Adrenal gland (tissue), 12 donors: Measurements from ENCODE around the gene ADRB1. TPM values are rescaled to one million over a fixed set of nuclear protein-coding genes. Genes with fewer than 3 reads are reported as not detected.

Experiments
- DNase-seq, 7 donors: peaks; one replicate each; pipeline ENCODE4 v3.0.0-alpha.2; 2019 to 2020
- H3K27ac ChIP-seq, 5 donors: fragments of 200-600 bp; sonication (generic) in 4 of 5; 1 replicate in 3 of 5; 2 replicates in 2 of 5; pipeline versions ENCODE4 v1.5.1 to v1.8.0; 2016 to 2020; ENCODE audit warnings: mild to moderate bottlenecking in 1 of 5
- H3K27me3 ChIP-seq: fragments of 200-600 bp; 2 replicates; pipeline ENCODE4 v1.8.0; 2021
- H3K36me3 ChIP-seq, 2 donors: fragments of 200-600 bp; replicated peaks in 1 of 2; 1 replicate in 1 of 2; 2 replicates in 1 of 2; pipeline versions ENCODE4 v1.5.1 to v1.8.0; 2018 to 2022
- H3K4me1 ChIP-seq, 2 donors: fragments of 200-600 bp; replicated peaks in 1 of 2; 1 replicate in 1 of 2; 2 replicates in 1 of 2; pipeline versions ENCODE4 v1.5.1 to v1.8.0; 2018 to 2021
- H3K4me3 ChIP-seq, 4 donors: fragments of 200-600 bp; sonication (generic) in 3 of 4; one replicate each; pipeline ENCODE4 v1.5.1; 2016 to 2018
- H3K9me3 ChIP-seq, 3 donors: fragments of 200-600 bp; sonication (generic) in 1 of 3; replicated peaks in 1 of 3; 1 replicate in 2 of 3; 2 replicates in 1 of 3; pipeline versions ENCODE4 v1.5.1 to v1.8.0; 2016 to 2021
- POLR2A ChIP-seq, 2 donors: fragments of 450-650 bp; IDR thresholded peaks; one replicate each; pipeline ENCODE4 v1.6.1; 2017; ENCODE audit warnings: antibody characterized with exemption in 2 of 2, mild to moderate bottlenecking in 2 of 2, moderate library complexity in 1 of 2
- whole genome bisulfite sequencing, 4 donors: extraction: QIAGEN DNeasy Blood & Tissue Kit in 2 of 4; methylation state at CpG; one replicate each; pipeline versions ENCODE4 v1.1.5 to v1.1.7; 2013 to 2017; 5-methylcytosine and 5-hydroxymethylcytosine counted together
- intact Hi-C, 2 donors: fragments of 100-400 bp; cut with DNase I; formaldehyde crosslinking; loops; one replicate each; pipeline versions ENCODE4 v1.14.1 to v1.15.0; 2022 to 2023
- polyA plus RNA-seq, 3 donors: library from polyadenylated mRNA; stranded (reverse); fragments of 200-250 nt in 2 of 3; fragments of 350-450 nt in 1 of 3; fragmentation: Illumina TruSeq in 1 of 3; extraction: RNeasy Lipid Tissue Mini Kit (QIAGEN cat#74804) in 1 of 3; gene quantifications; one replicate each; pipeline ENCODE4 v1.2.3, GENCODE V29; 2013 to 2014
- total RNA-seq, 9 donors: library from RNA; depleted of rRNA in 4 of 9; stranded (reverse); fragments of >200 nt in 4 of 9; fragments of 120-200 nt in 1 of 9; fragmentation: NEBNext Ultra II Directional in 1 of 9; extraction: Animal tissue kit (Norgen Biotek cat#: 25700) in 1 of 9; gene quantifications; one replicate each; pipeline versions ENCODE4 v1.1.0 to v1.2.4, GENCODE V29; 2013 to 2023
- TF ChIP-seq, protein P1 (sequence below), 6 experiments: fragments of 450-650 bp in 4 of 6; fragments of 200-600 bp in 2 of 6; sonication (generic) in 1 of 6; IDR thresholded peaks; 1 replicate in 5 of 6; 2 replicates in 1 of 6; pipeline versions ENCODE4 v1.5.1 to v1.8.0; 2016 to 2021; ENCODE audit warnings: antibody characterized with exemption in 6 of 6, mild to moderate bottlenecking in 2 of 6, moderate library complexity in 1 of 6
- donor health status: healthy with polysubstance abuse.
- donor health status: Bipolar disorder and iron deficiency.
- donor health status: DM: yes; HTN: yes; CAD: no.
- donor health status: DM: no; HTN: no; CAD: no.
- donor health status: DM: no; HTN: no; CAD: no.
- donor health status: DM: yes; HTN: yes; CAD: no.

Gene ADRB1
- total and polyA plus RNA-seq, 12 donors, result 0.13 to 0.78 (median 0.26) TPM; not detected in 3

DNA sequence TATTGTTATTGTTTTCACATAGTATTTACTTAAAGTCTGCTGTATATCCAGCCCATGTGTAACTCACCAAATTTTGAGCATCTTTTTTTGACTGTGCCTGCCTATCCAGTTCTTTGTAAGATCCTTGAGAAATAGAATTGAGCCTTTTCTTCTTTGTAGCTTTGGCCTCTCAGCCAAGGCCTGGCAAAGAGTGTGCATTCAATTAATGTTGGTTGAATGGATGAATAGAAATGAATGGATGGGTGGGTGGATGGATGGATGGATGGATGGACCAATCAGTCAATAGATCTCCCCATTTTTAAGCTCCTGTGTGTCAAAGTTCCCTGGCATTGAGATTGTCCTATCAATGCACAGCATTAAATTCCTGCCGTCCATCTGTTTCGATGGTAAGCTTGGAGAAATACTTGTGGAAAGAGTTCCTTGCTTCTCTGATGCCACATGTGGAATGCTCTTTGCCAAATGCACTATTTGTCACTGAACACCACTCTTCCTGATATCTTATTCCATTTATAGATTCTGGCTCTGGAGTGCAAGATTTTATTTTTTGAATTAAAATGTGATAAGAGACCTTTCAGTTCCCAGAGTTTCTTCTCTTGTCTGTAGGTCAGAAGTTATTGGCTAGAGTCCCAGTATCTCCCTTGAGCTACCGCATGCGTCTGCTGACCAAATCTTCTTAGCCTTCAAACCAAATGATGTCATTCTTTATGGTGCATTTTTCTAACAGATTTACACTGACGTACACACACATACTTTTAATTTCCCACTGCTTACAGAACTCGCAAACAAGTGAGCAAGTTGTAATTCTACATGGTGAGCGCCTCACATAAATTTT, 20.7 kb upstream of the ADRB1 start:
- peaks cover 0 to 6% of the 10 kb centered on the region in 2 donors for H3K4me1 ChIP-seq
- DNase-seq, result no peak
- intact Hi-C loops, result no loop called here
- H3K4me3 ChIP-seq, result no peak overlapping the region
- TF ChIP-seq, protein P1, sequence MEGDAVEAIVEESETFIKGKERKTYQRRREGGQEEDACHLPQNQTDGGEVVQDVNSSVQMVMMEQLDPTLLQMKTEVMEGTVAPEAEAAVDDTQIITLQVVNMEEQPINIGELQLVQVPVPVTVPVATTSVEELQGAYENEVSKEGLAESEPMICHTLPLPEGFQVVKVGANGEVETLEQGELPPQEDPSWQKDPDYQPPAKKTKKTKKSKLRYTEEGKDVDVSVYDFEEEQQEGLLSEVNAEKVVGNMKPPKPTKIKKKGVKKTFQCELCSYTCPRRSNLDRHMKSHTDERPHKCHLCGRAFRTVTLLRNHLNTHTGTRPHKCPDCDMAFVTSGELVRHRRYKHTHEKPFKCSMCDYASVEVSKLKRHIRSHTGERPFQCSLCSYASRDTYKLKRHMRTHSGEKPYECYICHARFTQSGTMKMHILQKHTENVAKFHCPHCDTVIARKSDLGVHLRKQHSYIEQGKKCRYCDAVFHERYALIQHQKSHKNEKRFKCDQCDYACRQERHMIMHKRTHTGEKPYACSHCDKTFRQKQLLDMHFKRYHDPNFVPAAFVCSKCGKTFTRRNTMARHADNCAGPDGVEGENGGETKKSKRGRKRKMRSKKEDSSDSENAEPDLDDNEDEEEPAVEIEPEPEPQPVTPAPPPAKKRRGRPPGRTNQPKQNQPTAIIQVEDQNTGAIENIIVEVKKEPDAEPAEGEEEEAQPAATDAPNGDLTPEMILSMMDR (IDR thresholded peaks at IDR 0.05), result no peak
- no peak for TF ChIP-seq POLR2A (IDR thresholded peaks at IDR 0.05)
- 56 to 68% (median 65%) methylated on average over 7 of the region's 7 CpGs for WGBS, 4 donors
- H3K27ac ChIP-seq, result no peak overlapping the region
- no peaks in the 10 kb centered on the region for H3K36me3 ChIP-seq
- H3K9me3 ChIP-seq, result no peaks in the 10 kb centered on the region
- H3K27me3 ChIP-seq, result no peaks in the 10 kb centered on the region

DNA sequence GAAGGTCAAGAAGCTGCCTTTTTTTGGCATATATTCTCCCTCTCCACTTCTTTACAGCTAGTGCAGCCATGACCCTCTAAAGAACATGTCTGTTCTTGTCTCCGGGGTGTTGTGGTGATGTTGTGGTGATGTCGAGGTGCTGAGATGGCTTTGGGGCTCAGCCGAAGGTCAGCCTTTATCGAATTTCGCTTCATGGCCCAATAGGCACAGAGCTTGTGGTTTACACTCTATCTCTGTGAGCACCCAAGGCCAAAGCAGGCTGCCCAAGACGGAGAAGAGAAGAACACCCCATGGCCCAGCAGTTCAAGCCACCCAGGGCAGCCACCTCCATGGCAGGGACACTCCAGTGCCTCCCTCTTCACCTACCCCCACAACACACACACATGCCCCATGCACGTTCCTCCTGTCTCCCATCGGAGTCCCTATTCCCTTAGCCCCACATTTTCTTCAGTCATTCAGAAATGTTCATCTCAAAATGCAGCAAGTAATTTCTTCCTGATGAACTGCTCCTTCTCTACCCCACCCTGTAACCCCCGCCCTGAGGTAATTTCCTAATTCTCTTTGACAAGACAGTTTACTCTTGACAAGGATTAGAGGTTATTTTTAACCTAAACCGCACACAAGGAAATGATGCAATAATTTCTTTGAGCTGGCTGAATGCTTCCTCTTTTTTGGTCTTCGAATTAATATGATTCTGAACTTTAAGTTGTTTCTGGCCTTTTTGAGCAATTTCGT, 18.6 kb upstream of the ADRB1 start:
- WGBS, 4 donors, result 66 to 70% (median 68%) methylated on average over 12 of the region's 12 CpGs

DNA sequence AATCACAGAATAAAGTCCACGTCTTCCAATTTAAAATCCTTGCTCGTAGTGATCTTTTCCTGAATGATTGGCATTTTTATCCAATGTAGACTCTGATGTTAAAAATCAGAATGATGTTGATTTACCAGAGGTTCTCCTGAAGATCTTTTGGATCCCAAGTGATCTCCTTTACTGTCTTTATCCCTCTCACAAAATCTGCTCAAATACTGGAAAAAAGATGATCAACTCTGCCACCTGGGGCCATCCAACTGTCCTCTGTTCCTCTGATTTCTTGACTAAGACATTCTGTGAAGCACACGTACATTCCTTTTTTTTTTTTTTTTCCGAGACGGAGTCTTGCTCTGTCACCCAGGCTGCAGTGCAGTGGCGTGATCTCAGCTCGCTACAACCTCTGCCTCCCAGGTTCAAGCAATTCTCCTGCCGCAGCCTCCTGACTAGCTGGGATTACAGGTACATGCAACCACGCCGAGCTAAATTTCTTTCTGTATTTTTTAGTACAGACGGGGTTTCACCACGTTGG, 18.0 kb upstream of the ADRB1 start:
- H3K4me1 ChIP-seq, result peaks cover 0 to 6% of the 10 kb centered on the region in 2 donors
- H3K36me3 ChIP-seq, result no peaks in the 10 kb centered on the region
- H3K27ac ChIP-seq, result no peak overlapping the region
- DNase-seq, result no peak
- H3K27me3 ChIP-seq, result no peaks in the 10 kb centered on the region
- 79 to 85% (median 83%) methylated on average over 12 of the region's 12 CpGs for WGBS, 4 donors
- intact Hi-C loops, result no loop called here
- H3K9me3 ChIP-seq, result no peaks in the 10 kb centered on the region
- H3K4me3 ChIP-seq, result no peak overlapping the region
- TF ChIP-seq POLR2A (IDR thresholded peaks at IDR 0.05), result no peak
- TF ChIP-seq, protein P1 (IDR thresholded peaks at IDR 0.05), result no peak

More for the DNA sequence above, 18.6 kb upstream of the ADRB1 start:
- intact Hi-C loops, result no loop called here
- Histone ChIP-seq H3K27ac (no peak overlapping the region), H3K9me3 (no peaks in the 10 kb centered on the region), H3K4me3 (no peak overlapping the region), H3K27me3 (no peaks in the 10 kb centered on the region), H3K4me1 (peaks cover 0 to 6% of the 10 kb centered on the region in 2 donors), H3K36me3 (no peaks in the 10 kb centered on the region)
- TF ChIP-seq, protein P1 (IDR thresholded peaks at IDR 0.05), result no peak
- no peak for TF ChIP-seq POLR2A (IDR thresholded peaks at IDR 0.05)
- no peak for DNase-seq
